Adipose tissue (tissue), 3 donors: ENCODE measurements around the gene PARD3. TPM values are rescaled to one million over a fixed set of nuclear protein-coding genes. Genes with fewer than 3 reads are reported as not detected.

ENCODE experiments used
- H3K27ac ChIP-seq: one replicate; pipeline ENCODE4 v1.5.1; 2013; ENCODE audit warnings: low read depth, low read length
- WGBS, 3 donors: extraction: QIAGEN DNeasy Blood & Tissue Kit; methylation state at CpG; one replicate each; pipeline ENCODE4 v1.1.7; 2013; 5-methylcytosine and 5-hydroxymethylcytosine counted together
- polyA plus RNA-seq, 3 donors: library from polyadenylated mRNA; stranded (reverse); fragments of 200-250 nt; gene quantifications; one replicate each; pipeline ENCODE4 v1.2.3, GENCODE V29; 2013
- donor health status: healthy with polysubstance abuse.
- donor health status: Bipolar disorder and iron deficiency.
- donor health status: healthy.

PARD3 gene
- polyA plus RNA-seq, 3 donors, result 11.2 to 20.6 (median 17.2) TPM

GRCh38 chr10:34339816-34340553 is 475.1 kb downstream of the PARD3 start:
- H3K27ac ChIP-seq, result no peak overlapping the region
- WGBS, 3 donors, result 73 to 81% (median 79%) methylated on average over 2 of the region's 2 CpGs

- WGBS, 3 donors, result 52 to 77% (median 65%) methylated on average over 3 of the region's 3 CpGs
Measured at GRCh38 chr10:34337917-34338316, 477.2 kb downstream of the PARD3 start.

GRCh38 chr10:34335960-34336690 is 479.0 kb downstream of the PARD3 start:
- 91 to 95% (median 93%) methylated on average over 5 of the region's 5 CpGs for WGBS, 3 donors

More at GRCh38 chr10:34337917-34338316, 477.2 kb downstream of the PARD3 start:
- no peak overlapping the region for H3K27ac ChIP-seq

GRCh38 chr10:34334908-34335307 is 480.2 kb downstream of the PARD3 start:
- WGBS, 3 donors, result 85 to 95% (median 95%) methylated on average over 4 of the region's 4 CpGs
- no peak overlapping the region for H3K27ac ChIP-seq

More at GRCh38 chr10:34335960-34336690, 479.0 kb downstream of the PARD3 start:
- H3K27ac ChIP-seq, result no peak overlapping the region

- H3K27ac ChIP-seq, result no peak overlapping the region
- WGBS, 3 donors, result 84 to 91% (median 87%) methylated on average over 2 of the region's 2 CpGs
Measured at GRCh38 chr10:34333513-34333912, 481.6 kb downstream of the PARD3 start.

- WGBS, 3 donors, result 88 to 91% (median 90%) methylated on average over 4 of the region's 4 CpGs
- H3K27ac ChIP-seq, result no peak overlapping the region
Measured at GRCh38 chr10:34327184-34327583, 487.9 kb downstream of the PARD3 start.

- WGBS, 3 donors, result 22 to 71% (median 24%) methylated on average over 1 of the region's 1 CpG
- no peak overlapping the region for H3K27ac ChIP-seq
Measured at GRCh38 chr10:34323192-34323591, 491.9 kb downstream of the PARD3 start.

GRCh38 chr10:34320265-34320664 is 494.8 kb downstream of the PARD3 start:
- WGBS, 3 donors, result 22 to 80% (median 68%) methylated on average over 4 of the region's 4 CpGs
- no peak overlapping the region for H3K27ac ChIP-seq

GRCh38 chr10:34319197-34319846 is 495.8 kb downstream of the PARD3 start:
- WGBS, 3 donors, result 51 to 77% (median 74%) methylated on average over 6 of the region's 6 CpGs
- no peak overlapping the region for H3K27ac ChIP-seq

- 87 to 90% (median 89%) methylated on average over 2 of the region's 2 CpGs for WGBS, 3 donors
- H3K27ac ChIP-seq, result no peak overlapping the region
Measured at GRCh38 chr10:34316154-34316553, 498.9 kb downstream of the PARD3 start.

- H3K27ac ChIP-seq, result no peak overlapping the region
- 94 to 98% (median 95%) methylated on average over 5 of the region's 5 CpGs for WGBS, 3 donors
Measured at GRCh38 chr10:34314457-34314856, 500.6 kb downstream of the PARD3 start.

- WGBS, 3 donors, result 57 to 79% (median 66%) methylated on average over 3 of the region's 3 CpGs
- H3K27ac ChIP-seq, result no peak overlapping the region
Measured at GRCh38 chr10:34313888-34314287, 501.2 kb downstream of the PARD3 start.

- 91 to 93% (median 91%) methylated on average over 1 of the region's 1 CpG for WGBS, 3 donors
- no peak overlapping the region for H3K27ac ChIP-seq
Measured at GRCh38 chr10:34313353-34313752, 501.7 kb downstream of the PARD3 start.

GRCh38 chr10:34311679-34312078 is 503.4 kb downstream of the PARD3 start:
- WGBS, 3 donors, result 93 to 96% (median 94%) methylated on average over 3 of the region's 3 CpGs
- no peak overlapping the region for H3K27ac ChIP-seq

GRCh38 chr10:34310234-34310633 is 504.9 kb downstream of the PARD3 start:
- no peak overlapping the region for H3K27ac ChIP-seq
- WGBS, 3 donors, result 95 to 96% (median 95%) methylated on average over 4 of the region's 4 CpGs

- 84 to 91% (median 89%) methylated on average over 6 of the region's 6 CpGs for WGBS, 3 donors
- H3K27ac ChIP-seq, result no peak overlapping the region
Measured at GRCh38 chr10:34305189-34305588, 509.9 kb downstream of the PARD3 start.

GRCh38 chr10:34303022-34303421 is 512.1 kb downstream of the PARD3 start:
- no peak overlapping the region for H3K27ac ChIP-seq
- WGBS, 3 donors, result 95 to 97% (median 96%) methylated on average over 2 of the region's 2 CpGs

GRCh38 chr10:34299105-34299611 is 515.9 kb downstream of the PARD3 start:
- WGBS, 3 donors, result 65 to 90% (median 70%) methylated on average over 3 of the region's 3 CpGs

GRCh38 chr10:34298346-34298818 is 516.7 kb downstream of the PARD3 start:
- WGBS, 3 donors, result 89 to 92% (median 92%) methylated on average over 16 of the region's 16 CpGs
- no peak overlapping the region for H3K27ac ChIP-seq

More at GRCh38 chr10:34299105-34299611, 515.9 kb downstream of the PARD3 start:
- no peak overlapping the region for H3K27ac ChIP-seq
